ENCODE data around the gene FOXP4. TPM values are rescaled to one million over a fixed set of nuclear protein-coding genes. Genes with fewer than 3 reads are reported as not detected.

FOXP4 gene
- total RNA-seq, 1 donor: 3.3 TPM

DNA sequence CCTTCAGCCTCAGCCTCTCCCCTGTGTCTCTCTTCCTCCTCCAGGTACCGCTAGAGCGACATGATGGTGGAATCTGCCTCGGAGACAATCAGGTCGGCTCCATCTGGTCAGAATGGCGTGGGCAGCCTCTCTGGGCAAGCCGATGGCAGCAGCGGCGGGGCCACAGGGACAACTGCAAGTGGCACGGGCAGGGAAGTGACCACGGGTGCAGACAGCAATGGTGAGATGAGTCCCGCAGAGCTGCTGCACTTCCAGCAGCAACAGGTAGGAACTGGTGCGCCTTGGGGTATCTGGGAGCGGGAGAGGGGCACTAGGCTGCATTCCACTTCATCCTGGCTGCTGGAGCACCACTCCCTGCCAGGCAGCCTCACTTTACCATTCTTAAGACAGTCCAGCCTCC lies 19.5 kb downstream of the FOXP4 start:
- Histone ChIP-seq H2AFZ (ENCODE audit: low read length) (no peak overlapping the region), H4K20me1 (ENCODE audit: insufficient read depth, low read length) (peaks cover 10% of the 10 kb centered on the region), H3K4me1 (ENCODE audit: insufficient read depth, low read length) (no peaks in the 10 kb centered on the region), H3K4me2 (ENCODE audit: insufficient read depth, low read length) (no peak overlapping the region), H3K79me2 (ENCODE audit: insufficient read depth, low read length) (no peaks in the 10 kb centered on the region), H3K36me3 (ENCODE audit: insufficient read depth, low read length) (peaks cover 11% of the 10 kb centered on the region), H3K4me3 (ENCODE audit: insufficient read depth, low read length) (no peak overlapping the region), H3K27ac (ENCODE audit: low read depth, low read length) (no peak overlapping the region), H3K9me3 (ENCODE audit: low read depth, low read length) (no peaks in the 10 kb centered on the region), H3K27me3 (ENCODE audit: insufficient read depth, low read length) (no peaks in the 10 kb centered on the region)
- TF ChIP-seq, protein P1, sequence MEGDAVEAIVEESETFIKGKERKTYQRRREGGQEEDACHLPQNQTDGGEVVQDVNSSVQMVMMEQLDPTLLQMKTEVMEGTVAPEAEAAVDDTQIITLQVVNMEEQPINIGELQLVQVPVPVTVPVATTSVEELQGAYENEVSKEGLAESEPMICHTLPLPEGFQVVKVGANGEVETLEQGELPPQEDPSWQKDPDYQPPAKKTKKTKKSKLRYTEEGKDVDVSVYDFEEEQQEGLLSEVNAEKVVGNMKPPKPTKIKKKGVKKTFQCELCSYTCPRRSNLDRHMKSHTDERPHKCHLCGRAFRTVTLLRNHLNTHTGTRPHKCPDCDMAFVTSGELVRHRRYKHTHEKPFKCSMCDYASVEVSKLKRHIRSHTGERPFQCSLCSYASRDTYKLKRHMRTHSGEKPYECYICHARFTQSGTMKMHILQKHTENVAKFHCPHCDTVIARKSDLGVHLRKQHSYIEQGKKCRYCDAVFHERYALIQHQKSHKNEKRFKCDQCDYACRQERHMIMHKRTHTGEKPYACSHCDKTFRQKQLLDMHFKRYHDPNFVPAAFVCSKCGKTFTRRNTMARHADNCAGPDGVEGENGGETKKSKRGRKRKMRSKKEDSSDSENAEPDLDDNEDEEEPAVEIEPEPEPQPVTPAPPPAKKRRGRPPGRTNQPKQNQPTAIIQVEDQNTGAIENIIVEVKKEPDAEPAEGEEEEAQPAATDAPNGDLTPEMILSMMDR (IDR thresholded peaks at IDR 0.05; ENCODE audit: extremely low read depth, low read depth, low read length): no peak
- no peak for DNase-seq (ENCODE audit: insufficient read length, low spot score, missing footprints)

DNA sequence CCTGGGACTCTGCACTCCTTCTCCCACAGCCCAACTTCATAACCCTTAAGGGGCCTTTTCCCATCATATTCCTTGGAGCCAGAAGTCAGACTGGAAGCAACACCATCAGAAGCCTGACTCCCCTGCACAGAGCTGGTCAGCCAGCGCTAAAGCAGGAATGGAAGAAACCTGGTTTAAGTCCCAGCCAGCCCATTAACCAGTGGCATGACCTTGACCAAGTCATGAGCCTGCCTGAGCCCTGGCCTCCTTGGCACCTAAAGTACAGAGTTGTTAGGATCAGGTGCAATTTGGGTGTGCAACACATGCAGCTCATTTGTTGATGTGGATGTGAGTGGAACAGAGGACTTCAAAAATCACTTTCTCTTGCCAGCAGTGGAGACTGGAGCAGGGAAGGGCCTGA lies 20.8 kb downstream of the FOXP4 start:
- H3K4me2 ChIP-seq (ENCODE audit: insufficient read depth, low read length): no peak overlapping the region
- no peaks in the 10 kb centered on the region for H3K9me3 ChIP-seq (ENCODE audit: low read depth, low read length)
- no peak overlapping the region for H2AFZ ChIP-seq (ENCODE audit: low read length)
- no peak for DNase-seq (ENCODE audit: insufficient read length, low spot score, missing footprints)
- no peak overlapping the region for H3K4me3 ChIP-seq (ENCODE audit: insufficient read depth, low read length)
- no peak overlapping the region for H3K27ac ChIP-seq (ENCODE audit: low read depth, low read length)
- no peaks in the 10 kb centered on the region for H3K79me2 ChIP-seq (ENCODE audit: insufficient read depth, low read length)
- H3K36me3 ChIP-seq (ENCODE audit: insufficient read depth, low read length): peaks cover 11% of the 10 kb centered on the region
- TF ChIP-seq, protein P1 (IDR thresholded peaks at IDR 0.05; ENCODE audit: extremely low read depth, low read depth, low read length): no peak
- peaks cover 9% of the 10 kb centered on the region for H3K4me1 ChIP-seq (ENCODE audit: insufficient read depth, low read length)
- no peaks in the 10 kb centered on the region for H3K27me3 ChIP-seq (ENCODE audit: insufficient read depth, low read length)
- peaks cover 8% of the 10 kb centered on the region for H4K20me1 ChIP-seq (ENCODE audit: insufficient read depth, low read length)

DNA sequence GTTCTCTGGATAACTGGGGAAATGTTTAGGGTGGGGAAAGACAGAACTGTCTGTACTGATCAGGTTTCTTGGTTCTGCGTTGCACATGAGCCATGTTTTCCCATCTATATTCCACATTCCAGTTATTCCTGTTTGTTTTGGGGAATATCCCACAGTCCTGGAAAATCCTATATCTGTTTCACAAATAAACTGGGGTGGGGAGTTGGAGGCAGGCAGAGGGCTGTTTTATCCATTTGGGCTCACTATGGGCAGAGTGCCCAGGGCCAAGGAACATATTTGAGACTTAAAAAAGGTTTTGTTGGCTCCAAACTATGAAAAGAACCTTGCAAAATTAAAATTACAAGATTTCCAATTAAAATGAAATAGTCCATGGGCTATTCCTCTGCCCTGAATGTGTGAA lies 21.5 kb downstream of the FOXP4 start:
- Histone ChIP-seq H3K4me2 (ENCODE audit: insufficient read depth, low read length) (no peak overlapping the region), H3K27ac (ENCODE audit: low read depth, low read length) (no peak overlapping the region), H3K4me1 (ENCODE audit: insufficient read depth, low read length) (peaks cover 9% of the 10 kb centered on the region), H3K9me3 (ENCODE audit: low read depth, low read length) (no peaks in the 10 kb centered on the region), H4K20me1 (ENCODE audit: insufficient read depth, low read length) (peaks cover 3% of the 10 kb centered on the region), H3K4me3 (ENCODE audit: insufficient read depth, low read length) (no peak overlapping the region), H2AFZ (ENCODE audit: low read length) (no peak overlapping the region), H3K27me3 (ENCODE audit: insufficient read depth, low read length) (no peaks in the 10 kb centered on the region), H3K79me2 (ENCODE audit: insufficient read depth, low read length) (no peaks in the 10 kb centered on the region), H3K36me3 (ENCODE audit: insufficient read depth, low read length) (peaks cover 11% of the 10 kb centered on the region)
- TF ChIP-seq, protein P1 (IDR thresholded peaks at IDR 0.05; ENCODE audit: extremely low read depth, low read depth, low read length): no peak
- DNase-seq (ENCODE audit: insufficient read length, low spot score, missing footprints): no peak

DNA sequence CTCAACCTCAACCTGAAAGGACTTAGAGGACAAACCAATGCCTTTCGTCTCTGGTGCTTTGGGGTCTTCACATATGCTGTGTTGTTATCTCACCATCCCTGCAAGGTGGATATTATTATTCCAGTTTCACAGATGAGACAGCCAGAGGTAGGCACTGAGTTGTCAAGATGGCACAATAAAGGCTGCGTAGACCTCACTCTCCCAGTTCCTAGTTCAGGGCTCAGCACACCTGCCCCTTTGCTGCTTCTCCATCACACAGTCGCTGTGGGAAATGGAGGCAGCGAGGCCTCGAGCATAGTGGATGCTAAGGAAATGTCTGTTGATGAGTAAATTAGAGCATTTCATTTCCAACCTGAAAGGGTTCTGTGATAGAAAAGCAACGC lies 22.0 kb downstream of the FOXP4 start:
- H3K27ac ChIP-seq (ENCODE audit: low read depth, low read length): no peak overlapping the region
- H4K20me1 ChIP-seq (ENCODE audit: insufficient read depth, low read length): peaks cover 3% of the 10 kb centered on the region
- DNase-seq (ENCODE audit: insufficient read length, low spot score, missing footprints): no peak
- no peak overlapping the region for H2AFZ ChIP-seq (ENCODE audit: low read length)
- H3K4me1 ChIP-seq (ENCODE audit: insufficient read depth, low read length): peaks cover 9% of the 10 kb centered on the region
- H3K9me3 ChIP-seq (ENCODE audit: low read depth, low read length): no peaks in the 10 kb centered on the region
- H3K36me3 ChIP-seq (ENCODE audit: insufficient read depth, low read length): peaks cover 11% of the 10 kb centered on the region
- H3K4me3 ChIP-seq (ENCODE audit: insufficient read depth, low read length): no peak overlapping the region
- H3K27me3 ChIP-seq (ENCODE audit: insufficient read depth, low read length): no peaks in the 10 kb centered on the region
- no peak overlapping the region for H3K4me2 ChIP-seq (ENCODE audit: insufficient read depth, low read length)
- no peaks in the 10 kb centered on the region for H3K79me2 ChIP-seq (ENCODE audit: insufficient read depth, low read length)
- TF ChIP-seq, protein P1 (IDR thresholded peaks at IDR 0.05; ENCODE audit: extremely low read depth, low read depth, low read length): no peak
